HG02759 (cell line): Measurements from ENCODE around the gene DMKN.

Experiments used
- ATAC-seq: cut with Tn5 transposase; IDR thresholded peaks from one replicate; pipeline ENCODE4 v1.9.1; 2021; ENCODE audit warnings: mild to moderate bottlenecking, moderate library complexity; ENCODE audit not compliant: unreplicated experiment

DMKN gene

DNA sequence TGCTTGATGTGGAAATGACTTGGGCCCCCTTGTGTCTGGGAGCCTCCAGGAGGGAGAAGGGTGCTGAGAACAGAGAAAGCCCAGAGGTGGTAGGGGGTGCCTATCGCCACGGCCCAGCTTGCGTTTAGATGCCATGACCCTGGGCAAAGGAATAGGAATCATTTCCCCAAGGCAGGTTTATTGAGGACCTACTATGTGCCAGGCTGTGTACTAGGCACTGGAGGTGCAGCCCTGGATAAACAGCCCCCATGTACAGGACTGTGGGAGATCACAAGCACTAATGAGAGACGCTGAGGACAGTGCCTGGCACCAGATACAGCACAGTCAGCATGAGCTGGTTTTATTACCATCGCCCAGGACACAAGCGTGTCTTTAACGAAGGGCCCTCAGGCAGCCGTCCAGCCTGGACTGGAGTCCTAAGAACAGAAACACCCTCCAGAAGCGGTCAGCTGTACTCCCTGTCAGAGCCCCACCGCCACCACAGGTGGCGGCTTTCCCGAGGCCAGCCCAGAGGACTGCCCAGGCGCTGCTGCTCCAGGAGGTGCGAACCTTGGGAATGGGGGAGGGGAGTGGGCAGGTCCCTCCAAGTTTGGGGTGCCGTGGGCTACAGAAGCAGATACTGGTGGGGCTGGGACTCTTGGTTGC lies 36.6 kb upstream of the DMKN start:
- ATAC-seq, result no peak

DNA sequence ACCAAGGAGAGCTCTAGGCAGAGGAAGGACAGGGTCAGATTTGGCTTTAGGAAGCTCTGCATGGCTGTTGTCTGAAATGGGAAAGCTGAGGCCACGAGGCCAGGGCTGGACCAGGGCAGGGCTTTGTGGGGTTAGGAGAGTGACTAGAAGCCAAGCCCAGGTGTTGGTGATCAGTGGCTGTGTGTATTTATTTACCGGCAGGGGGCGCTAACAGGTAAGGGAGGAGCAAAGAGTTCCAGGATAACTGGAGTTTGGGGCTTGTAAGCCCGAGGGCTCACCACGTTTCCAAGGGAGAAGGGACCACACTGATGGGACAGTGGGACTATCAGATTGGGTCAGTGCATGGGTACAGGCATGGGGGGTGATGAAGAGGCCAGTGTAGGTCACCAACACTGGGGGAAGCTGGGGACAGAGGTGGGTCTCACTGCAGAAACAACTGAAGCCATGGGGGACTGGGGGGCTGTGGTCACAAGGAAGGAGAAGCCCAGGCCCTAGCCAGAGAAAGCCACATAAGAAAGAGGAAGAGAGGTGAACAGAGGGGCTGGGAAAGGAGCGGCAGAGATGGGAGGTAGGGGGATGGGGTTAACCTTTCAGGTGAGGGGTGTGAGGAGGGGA lies 35.8 kb upstream of the DMKN start:
- no peak for ATAC-seq

DNA sequence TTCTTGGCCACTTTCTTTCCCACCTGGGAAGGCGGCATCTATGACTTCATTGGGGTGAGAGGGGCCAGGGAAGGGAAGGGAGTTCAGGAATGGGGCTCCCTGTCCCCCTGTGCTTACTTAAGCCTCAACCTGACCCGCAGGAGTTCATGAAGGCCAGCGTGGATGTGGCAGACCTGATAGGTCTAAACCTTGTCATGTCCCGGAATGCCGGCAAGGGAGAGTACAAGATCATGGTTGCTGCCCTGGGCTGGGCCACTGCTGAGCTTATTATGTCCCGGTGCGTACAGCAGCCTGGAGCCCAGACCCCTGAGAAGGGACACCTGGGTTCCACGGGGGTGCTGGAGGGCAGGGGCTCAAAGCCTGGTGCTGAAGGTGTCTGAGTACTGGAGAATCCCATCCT lies 33.1 kb upstream of the DMKN start:
- ATAC-seq, result no peak

- ATAC-seq, result peak; percentile 52
Observed at GRCh38 chr19:35545855-35546381, 32.5 kb upstream of the DMKN start.

DNA sequence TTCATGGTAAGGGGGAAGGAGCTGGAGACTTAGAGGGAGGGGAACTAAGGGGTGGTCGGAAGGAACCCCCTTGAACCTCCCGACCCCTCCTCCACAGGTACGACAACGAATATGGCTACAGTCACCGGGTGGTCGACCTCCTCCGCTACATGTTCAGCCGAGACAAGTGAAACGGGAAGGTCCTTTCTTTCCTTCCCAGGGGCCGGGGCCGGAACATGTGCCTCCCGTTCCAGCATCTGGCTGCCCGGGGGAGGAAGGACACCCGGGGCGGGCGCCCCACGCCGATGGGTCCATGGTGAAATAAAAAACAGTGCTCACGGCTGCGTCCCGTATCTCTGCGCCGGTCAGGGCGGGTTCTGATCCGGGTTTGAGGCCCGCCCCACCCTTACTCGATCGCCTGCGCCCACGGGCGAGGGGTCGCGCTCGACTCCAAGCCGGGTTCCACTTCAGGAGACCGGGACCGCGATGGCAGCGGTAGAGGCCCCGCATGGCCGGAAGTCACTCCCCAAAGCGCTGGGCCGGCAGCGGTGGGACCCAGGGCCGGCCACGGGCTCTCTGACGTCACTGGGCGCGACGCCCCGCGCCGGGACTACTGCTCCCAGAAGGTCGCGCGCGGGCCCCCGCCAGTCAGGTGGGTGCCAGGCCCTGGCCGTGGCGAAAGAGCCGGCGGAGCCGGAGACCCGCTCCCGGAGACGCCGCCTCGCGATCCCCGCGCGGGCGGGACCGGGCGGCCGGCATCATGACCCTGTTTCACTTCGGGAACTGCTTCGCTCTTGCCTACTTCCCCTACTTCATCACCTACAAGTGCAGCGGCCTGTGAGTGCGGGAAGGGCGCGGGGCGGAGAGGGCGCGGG lies 31.8 kb upstream of the DMKN start, which contains the start of gene TMEM147:
TSS of gene TMEM147 (plus strand) at position 626 of the 854 bp plus-strand sequence. CDS start at position 740, 114 bp downstream.
- ATAC-seq, result peak; percentile 86

GRCh38 chr19:35544110-35544802 lies 30.8 kb upstream of the DMKN start:
- no peak for ATAC-seq

GRCh38 chr19:35543280-35544109 lies 30.0 kb upstream of the DMKN start:
- ATAC-seq, result no peak

DNA sequence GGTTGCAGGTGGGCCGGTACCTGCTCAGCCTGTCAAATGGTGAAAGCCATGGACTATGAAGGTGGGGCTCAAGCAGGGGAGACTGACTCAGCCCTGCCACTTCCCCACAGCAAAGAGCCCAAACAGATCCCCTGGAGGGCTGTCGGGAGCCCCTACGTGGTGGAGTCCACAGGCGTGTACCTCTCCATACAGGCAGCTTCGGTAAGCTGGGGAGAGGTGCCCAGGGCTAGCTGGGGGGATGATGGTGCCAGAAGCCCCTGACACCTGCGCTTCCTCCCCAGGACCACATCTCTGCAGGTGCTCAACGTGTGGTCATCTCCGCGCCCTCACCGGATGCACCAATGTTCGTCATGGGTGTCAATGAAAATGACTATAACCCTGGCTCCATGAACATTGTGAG lies 28.8 kb upstream of the DMKN start:
- ATAC-seq, result no peak

- no peak for ATAC-seq
Observed at GRCh38 chr19:35540356-35540927, 27.0 kb upstream of the DMKN start.

DNA sequence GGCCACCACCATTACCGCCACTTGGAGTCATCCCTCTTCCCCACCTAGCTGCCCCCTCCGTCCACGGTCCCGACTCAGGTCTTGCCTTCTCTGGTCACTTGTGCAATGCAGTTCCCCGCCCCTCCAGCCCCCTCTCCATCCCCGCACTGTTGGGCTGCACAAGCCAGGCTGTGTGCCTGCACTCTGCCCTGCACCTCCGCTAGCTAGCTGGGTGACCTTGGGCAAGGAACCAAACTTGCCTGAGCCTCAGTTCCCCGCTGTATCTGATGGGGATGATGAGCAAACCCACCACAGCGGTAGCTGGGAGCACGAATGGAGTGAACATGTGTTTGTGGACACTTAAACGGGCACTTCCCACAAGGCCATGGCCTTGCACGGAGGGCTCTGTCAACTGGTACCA lies 26.4 kb upstream of the DMKN start:
- ATAC-seq, result no peak

DNA sequence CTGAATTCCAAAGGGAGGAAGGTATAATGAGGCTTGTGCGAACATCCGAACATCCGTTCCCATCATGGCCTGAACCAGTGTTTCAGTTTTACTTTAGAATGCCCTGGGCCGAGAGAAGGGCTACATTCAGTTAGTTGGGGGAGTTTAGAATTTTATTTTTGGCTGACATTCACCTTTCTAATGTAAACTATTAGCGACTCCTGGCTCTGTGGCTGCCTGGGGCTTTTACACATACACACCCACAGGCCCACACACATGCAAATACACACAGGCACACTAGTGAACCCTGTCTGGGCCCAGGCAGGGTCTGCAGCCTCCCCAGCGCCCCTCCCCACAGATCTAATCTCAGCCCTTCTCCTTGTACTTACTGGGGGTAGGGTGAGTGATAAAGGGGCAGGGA lies 25.9 kb upstream of the DMKN start:
- no peak for ATAC-seq

- ATAC-seq, result no peak
Observed at GRCh38 chr19:35534803-35535480, 21.5 kb upstream of the DMKN start.

DNA sequence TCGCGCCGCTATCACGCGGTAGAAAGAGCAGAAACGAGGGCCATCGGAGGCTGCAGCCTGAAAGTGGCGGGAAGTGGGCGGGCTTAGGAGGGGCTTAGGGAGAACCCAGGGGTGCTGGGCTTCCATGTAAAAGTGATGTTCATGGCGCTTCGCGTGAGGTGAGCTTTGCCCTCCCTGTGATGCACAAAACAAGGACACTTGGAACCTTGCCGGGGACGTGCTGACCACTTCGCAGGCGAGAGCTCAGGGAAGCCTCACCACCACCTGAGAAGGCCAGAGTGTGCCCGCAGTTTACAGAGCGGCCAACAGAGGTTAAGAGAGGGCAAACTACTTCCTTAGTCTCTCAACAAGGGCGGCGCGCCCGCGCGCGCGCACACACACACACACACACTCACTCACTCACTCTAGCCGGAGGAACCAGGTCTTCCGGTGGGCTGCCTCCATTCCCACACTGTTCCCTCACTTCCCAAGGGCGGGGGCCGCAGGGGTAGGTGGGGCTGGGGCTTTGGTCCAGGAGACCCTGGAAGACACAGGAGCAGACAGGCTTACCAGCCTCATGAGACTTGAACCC lies 20.5 kb upstream of the DMKN start:
- no peak for ATAC-seq

DNA sequence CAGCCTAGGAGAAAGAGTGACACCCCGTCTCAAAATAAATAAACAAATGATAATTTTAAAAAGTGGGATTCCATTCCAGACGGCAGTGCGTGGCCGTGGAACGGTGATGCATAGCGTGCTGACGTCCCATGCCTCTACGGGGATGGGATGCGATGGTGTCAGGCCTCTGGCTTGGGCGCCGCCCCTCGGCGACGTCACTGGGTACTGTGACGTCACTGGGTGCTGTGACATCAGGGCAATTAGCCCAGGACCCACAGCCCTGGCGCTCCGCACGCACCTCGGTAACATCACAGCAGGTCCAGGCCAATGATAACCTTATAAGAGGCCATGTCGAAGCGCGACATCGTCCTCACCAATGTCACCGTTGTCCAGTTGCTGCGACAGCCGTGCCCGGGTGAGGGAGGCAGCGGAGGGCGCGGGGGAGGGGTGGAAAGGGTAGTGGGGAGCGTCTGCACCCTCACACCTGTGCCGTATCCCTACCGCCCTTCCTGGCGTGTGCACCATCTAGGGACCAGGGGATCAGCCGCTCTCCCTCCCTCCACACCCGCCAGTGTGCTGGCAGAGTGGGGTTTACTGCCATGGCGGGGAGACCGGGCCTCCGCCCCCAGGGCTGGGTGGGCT lies 19.9 kb upstream of the DMKN start, which contains the start of gene GAPDHS:
TSS of gene GAPDHS (plus strand) at position 256 of the 621 bp plus-strand sequence. CDS start at position 328, 72 bp downstream.
- ATAC-seq, result no peak

- no peak for ATAC-seq
Observed at GRCh38 chr19:35531291-35531690, 17.8 kb upstream of the DMKN start.

- no peak for ATAC-seq
Observed at GRCh38 chr19:35529241-35530218, 16.1 kb upstream of the DMKN start.
